Measurements from ENCODE around the gene CD2. TPM values are rescaled to one million over a fixed set of nuclear protein-coding genes. Genes with fewer than 3 reads are reported as not detected.

CD2 gene
- total RNA-seq, 1 donor from 2014 or later: 1.5 TPM

DNA sequence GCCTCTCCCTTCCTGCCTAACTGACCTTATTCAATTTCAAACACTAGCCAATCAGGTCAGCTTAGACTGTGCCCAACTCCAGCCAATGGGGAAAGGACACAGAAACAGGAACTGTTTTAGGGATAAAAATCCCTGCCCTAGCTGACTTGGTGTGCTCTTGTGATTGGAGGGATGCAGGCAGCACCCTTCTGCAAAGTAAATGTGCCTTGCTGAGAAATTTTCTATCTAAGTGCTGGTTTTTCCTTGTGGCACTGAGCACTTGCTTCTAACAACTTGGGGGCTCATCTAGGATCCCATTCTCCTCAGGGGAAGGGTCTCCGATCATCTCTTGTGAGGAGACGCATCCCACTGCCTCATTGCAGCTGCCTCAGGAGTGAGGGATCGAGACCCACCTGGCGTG is 10.7 kb upstream of the CD2 start:
- H3K36me3 ChIP-seq: no peaks in the 10 kb centered on the region
- peaks cover 44% of the 10 kb centered on the region for H3K9me3 Mint-ChIP-seq
- no peaks in the 10 kb centered on the region for H3K27me3 ChIP-seq
- H3F3A ChIP-seq (ENCODE audit: low read depth): no peaks in the 10 kb centered on the region
- H3K4me2 ChIP-seq: no peak overlapping the region
- no peak overlapping the region for H3K4me3 Mint-ChIP-seq
- H3K4me1 Mint-ChIP-seq: no peaks in the 10 kb centered on the region
- H3K36me3 Mint-ChIP-seq: peaks cover 3% of the 10 kb centered on the region
- no peak overlapping the region for H3K27ac ChIP-seq
- no peak for DNase-seq (ENCODE audit: low spot score)
- no peak for TF ChIP-seq EZH2phosphoT487 (IDR thresholded peaks at IDR 0.05)
- TF ChIP-seq, protein P1, sequence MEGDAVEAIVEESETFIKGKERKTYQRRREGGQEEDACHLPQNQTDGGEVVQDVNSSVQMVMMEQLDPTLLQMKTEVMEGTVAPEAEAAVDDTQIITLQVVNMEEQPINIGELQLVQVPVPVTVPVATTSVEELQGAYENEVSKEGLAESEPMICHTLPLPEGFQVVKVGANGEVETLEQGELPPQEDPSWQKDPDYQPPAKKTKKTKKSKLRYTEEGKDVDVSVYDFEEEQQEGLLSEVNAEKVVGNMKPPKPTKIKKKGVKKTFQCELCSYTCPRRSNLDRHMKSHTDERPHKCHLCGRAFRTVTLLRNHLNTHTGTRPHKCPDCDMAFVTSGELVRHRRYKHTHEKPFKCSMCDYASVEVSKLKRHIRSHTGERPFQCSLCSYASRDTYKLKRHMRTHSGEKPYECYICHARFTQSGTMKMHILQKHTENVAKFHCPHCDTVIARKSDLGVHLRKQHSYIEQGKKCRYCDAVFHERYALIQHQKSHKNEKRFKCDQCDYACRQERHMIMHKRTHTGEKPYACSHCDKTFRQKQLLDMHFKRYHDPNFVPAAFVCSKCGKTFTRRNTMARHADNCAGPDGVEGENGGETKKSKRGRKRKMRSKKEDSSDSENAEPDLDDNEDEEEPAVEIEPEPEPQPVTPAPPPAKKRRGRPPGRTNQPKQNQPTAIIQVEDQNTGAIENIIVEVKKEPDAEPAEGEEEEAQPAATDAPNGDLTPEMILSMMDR (IDR thresholded peaks at IDR 0.05): no peak
- no peak for TF ChIP-seq EZH2 (IDR thresholded peaks at IDR 0.05)
- H2AFZ ChIP-seq (replicated peaks): no peak overlapping the region
- no peaks in the 10 kb centered on the region for H3K79me2 ChIP-seq (ENCODE audit: low read depth)
- H3K9ac ChIP-seq: no peak overlapping the region
- H3K9me3 ChIP-seq (ENCODE audit: low read depth): no peaks in the 10 kb centered on the region
- H3K27me3 Mint-ChIP-seq (ENCODE audit: insufficient read depth, low read depth): peaks cover 6% of the 10 kb centered on the region
- H4K20me1 ChIP-seq (ENCODE audit: low read depth): no peaks in the 10 kb centered on the region
- peaks cover 10% of the 10 kb centered on the region for H3K4me1 ChIP-seq
- no peak overlapping the region for H3K4me3 ChIP-seq
- H3K27ac Mint-ChIP-seq: no peak overlapping the region

DNA sequence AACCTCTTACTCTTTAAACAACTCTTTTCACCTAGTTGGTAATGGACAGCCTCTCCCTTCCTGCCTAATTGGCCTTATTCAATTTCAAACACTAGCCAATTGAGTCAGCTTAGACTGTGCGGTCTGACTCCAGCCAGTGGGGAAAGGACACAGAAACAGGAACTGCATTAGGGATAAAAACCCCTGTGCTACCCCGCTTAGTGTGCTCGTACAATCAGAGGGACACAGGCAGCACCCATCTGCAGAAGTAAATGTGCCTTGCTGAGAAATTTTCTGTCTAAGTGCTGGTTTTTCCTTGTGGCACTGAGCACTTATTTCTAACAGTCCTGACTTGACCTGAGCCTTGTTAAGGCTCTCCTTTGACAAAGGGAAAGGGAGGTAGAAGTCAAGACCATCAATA is 6.0 kb upstream of the CD2 start:
- no peak for TF ChIP-seq EZH2 (IDR thresholded peaks at IDR 0.05)
- TF ChIP-seq, protein P1 (IDR thresholded peaks at IDR 0.05): no peak
- no peak for TF ChIP-seq EZH2phosphoT487 (IDR thresholded peaks at IDR 0.05)
- Histone ChIP-seq H3K79me2 (ENCODE audit: low read depth) (no peaks in the 10 kb centered on the region), H3K4me3 (no peak overlapping the region), H4K20me1 (ENCODE audit: low read depth) (no peaks in the 10 kb centered on the region), H3K9ac (no peak overlapping the region), H3K27me3 (no peaks in the 10 kb centered on the region), H3K4me1 (peaks cover 13% of the 10 kb centered on the region), H3K27ac (peak overlapping the region; percentile 8), H3K36me3 (no peaks in the 10 kb centered on the region), H2AFZ (replicated peaks) (peak overlapping the region; percentile 15), H3F3A (ENCODE audit: low read depth) (no peaks in the 10 kb centered on the region), H3K4me2 (peak overlapping the region; percentile 1), H3K9me3 (ENCODE audit: low read depth) (no peaks in the 10 kb centered on the region)
- peak; percentile 14 for DNase-seq (ENCODE audit: low spot score)
- no peak overlapping the region for H3K27ac Mint-ChIP-seq
- no peak overlapping the region for H3K4me3 Mint-ChIP-seq
- H3K36me3 Mint-ChIP-seq: no peaks in the 10 kb centered on the region
- H3K9me3 Mint-ChIP-seq: peaks cover 44% of the 10 kb centered on the region
- peaks cover 3% of the 10 kb centered on the region for H3K27me3 Mint-ChIP-seq (ENCODE audit: insufficient read depth, low read depth)
- H3K4me1 Mint-ChIP-seq: no peaks in the 10 kb centered on the region

DNA sequence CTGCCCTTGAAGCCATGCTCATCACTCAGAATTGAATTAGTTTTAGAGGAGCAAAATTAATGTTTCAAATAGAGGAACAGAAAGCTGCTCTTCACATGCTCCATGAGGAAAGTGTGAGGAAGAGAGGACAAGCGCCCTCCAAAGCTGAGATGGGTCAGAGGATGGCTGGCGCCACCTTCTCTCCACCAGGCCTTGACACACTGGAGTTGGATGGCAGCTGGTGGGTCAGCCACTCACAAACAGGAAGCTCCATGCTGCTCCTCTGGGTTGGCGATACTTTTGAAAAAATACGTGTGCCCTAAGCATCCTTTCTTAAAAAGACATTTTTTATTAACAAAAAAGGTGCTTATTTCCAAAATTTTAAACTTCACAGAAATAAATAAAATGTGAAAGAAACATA is 3.1 kb upstream of the CD2 start:
- no peak overlapping the region for H3K4me3 Mint-ChIP-seq
- H3K36me3 Mint-ChIP-seq: no peaks in the 10 kb centered on the region
- peaks cover 11% of the 10 kb centered on the region for H3K4me1 ChIP-seq
- no peaks in the 10 kb centered on the region for H3K79me2 ChIP-seq (ENCODE audit: low read depth)
- peaks cover 24% of the 10 kb centered on the region for H3K9me3 Mint-ChIP-seq
- H3K27me3 Mint-ChIP-seq (ENCODE audit: insufficient read depth, low read depth): no peaks in the 10 kb centered on the region
- H3F3A ChIP-seq (ENCODE audit: low read depth): no peaks in the 10 kb centered on the region
- H3K4me1 Mint-ChIP-seq: no peaks in the 10 kb centered on the region
- no peaks in the 10 kb centered on the region for H3K36me3 ChIP-seq
- no peak overlapping the region for H3K9ac ChIP-seq
- H3K27ac Mint-ChIP-seq: no peak overlapping the region
- no peak for DNase-seq (ENCODE audit: low spot score)
- H3K27me3 ChIP-seq: no peaks in the 10 kb centered on the region
- no peak overlapping the region for H3K27ac ChIP-seq
- H3K9me3 ChIP-seq (ENCODE audit: low read depth): no peaks in the 10 kb centered on the region
- H3K4me3 ChIP-seq: no peak overlapping the region
- H2AFZ ChIP-seq (replicated peaks): no peak overlapping the region
- TF ChIP-seq EZH2phosphoT487 (IDR thresholded peaks at IDR 0.05) (no peak), EZH2 (IDR thresholded peaks at IDR 0.05) (no peak)
- TF ChIP-seq, protein P1 (IDR thresholded peaks at IDR 0.05): no peak
- no peaks in the 10 kb centered on the region for H4K20me1 ChIP-seq (ENCODE audit: low read depth)
- no peak overlapping the region for H3K4me2 ChIP-seq
